GM23338 (cell line): ENCODE data around the gene ATP10A. TPM values are rescaled to one million over a fixed set of nuclear protein-coding genes. Genes with fewer than 3 reads are reported as not detected.

Experiments used
- ATAC-seq: fragments of 200-7000 bp; cut with Tn5 transposase; 3 replicates; pipeline ENCODE4 v1.9.1; 2020
- DNase-seq: peaks from one replicate; pipeline ENCODE4 v3.0.0-alpha.2; 2015; ENCODE audit warnings: low spot score
- H2AFZ ChIP-seq: fragments of 200-600 bp; sonication (generic); 2 replicates; pipeline ENCODE4 v1.8.0; 2016; ENCODE audit warnings: antibody characterized with exemption, mild to moderate bottlenecking, moderate library complexity
- H3F3A ChIP-seq: fragments of 200-600 bp; sonication (generic); replicated peaks from 2 replicates; pipeline ENCODE4 v1.8.0; 2017; ENCODE audit warnings: antibody characterized with exemption, mixed run types, low read depth
- H3K27ac ChIP-seq: fragments of 200-600 bp; sonication (generic); 2 replicates; pipeline ENCODE4 v1.6.1; 2016; ENCODE audit warnings: low read depth
- H3K27me3 ChIP-seq: fragments of 200-600 bp; sonication (generic); 2 replicates; pipeline ENCODE4 v1.8.0; 2016; ENCODE audit warnings: mild to moderate bottlenecking, mixed run types, moderate library complexity; ENCODE audit not compliant: insufficient read depth
- H3K36me3 ChIP-seq: fragments of 200-600 bp; sonication (generic); 2 replicates; pipeline ENCODE4 v1.8.0; 2016; ENCODE audit warnings: mild to moderate bottlenecking; ENCODE audit not compliant: insufficient read depth
- H3K4me1 ChIP-seq: fragments of 200-600 bp; sonication (generic); 2 replicates; pipeline ENCODE4 v1.8.0; 2016; ENCODE audit warnings: mild to moderate bottlenecking, moderate library complexity; ENCODE audit not compliant: insufficient read depth
- H3K4me2 ChIP-seq: fragments of 200-600 bp; sonication (generic); 2 replicates; pipeline ENCODE4 v1.7.1; 2017; ENCODE audit warnings: mixed run types
- H3K4me3 ChIP-seq: fragments of 200-600 bp; sonication (generic); 2 replicates; pipeline ENCODE4 v1.6.1; 2016; ENCODE audit warnings: mixed run types
- H3K79me2 ChIP-seq: fragments of 200-600 bp; sonication (generic); replicated peaks from 2 replicates; pipeline ENCODE4 v1.8.0; 2017; ENCODE audit warnings: mild to moderate bottlenecking; ENCODE audit not compliant: insufficient read depth
- H3K9me2 ChIP-seq: fragments of 200-600 bp; sonication (generic); 2 replicates; pipeline ENCODE4 v1.8.0; 2017; ENCODE audit not compliant: insufficient read depth
- H4K20me1 ChIP-seq: fragments of 200-600 bp; sonication (generic); replicated peaks from 2 replicates; pipeline ENCODE4 v1.8.0; 2017; ENCODE audit warnings: mild to moderate bottlenecking; ENCODE audit not compliant: insufficient read depth
- H3K27ac Mint-ChIP-seq: 2 replicates; pipeline ENCODE4 v1.8.0; 2020; ENCODE audit warnings: inconsistent platforms, mild to moderate bottlenecking, moderate library complexity, mixed read lengths
- H3K27me3 Mint-ChIP-seq: 3 replicates; pipeline ENCODE4 v1.8.0; 2022; ENCODE audit warnings: low read depth, mild to moderate bottlenecking, moderate library complexity, mixed read lengths, inconsistent platforms; ENCODE audit not compliant: insufficient read depth, poor library complexity
- H3K36me3 Mint-ChIP-seq: 3 replicates; pipeline ENCODE4 v1.8.0; 2021; ENCODE audit warnings: low read depth, mild to moderate bottlenecking, inconsistent platforms, moderate library complexity, mixed read lengths
- H3K4me1 Mint-ChIP-seq: 3 replicates; pipeline ENCODE4 v1.8.0; 2020; ENCODE audit warnings: mild to moderate bottlenecking, inconsistent platforms, mixed read lengths
- H3K4me3 Mint-ChIP-seq: 3 replicates; pipeline ENCODE4 v1.8.0; 2021; ENCODE audit warnings: moderate library complexity, mild to moderate bottlenecking, inconsistent platforms, mixed read lengths
- H3K9me3 Mint-ChIP-seq: 3 replicates; pipeline ENCODE4 v1.8.0; 2020; ENCODE audit warnings: moderate library complexity, mild to moderate bottlenecking, inconsistent platforms, mixed read lengths
- CREB1 ChIP-seq: fragments of 250-450 bp; sonication (Bioruptor Pico); IDR thresholded peaks from 2 replicates; pipeline ENCODE4 v1.5.0; 2020; ENCODE audit warnings: low read depth, mild to moderate bottlenecking, moderate library complexity
- CTCF ChIP-seq, 2 experiments: fragments of 200-600 bp in 1 of 2; sonication (generic) in 1 of 2; conservative IDR thresholded peaks; 2 replicates each; pipeline versions ENCODE4 v1.5.1 to v1.6.1; 2016 to 2017; ENCODE audit warnings: antibody characterized with exemption in 2 of 2, low read depth in 2 of 2, mild to moderate bottlenecking in 2 of 2, moderate library complexity in 1 of 2
- EZH2 ChIP-seq: fragments of 200-600 bp; sonication (generic); IDR thresholded peaks from one replicate; pipeline ENCODE4 v1.8.0; 2017; ENCODE audit warnings: antibody characterized with exemption, mild to moderate bottlenecking, low read depth; ENCODE audit not compliant: unreplicated experiment
- EZH2phosphoT487 ChIP-seq: fragments of 200-600 bp; sonication (generic); IDR thresholded peaks from one replicate; pipeline ENCODE4 v1.8.1; 2018; ENCODE audit warnings: antibody characterized with exemption; ENCODE audit not compliant: unreplicated experiment
- JUNB ChIP-seq: IDR thresholded peaks from one replicate; pipeline ENCODE4 v1.6.1; 2016; ENCODE audit warnings: antibody characterized with exemption; ENCODE audit not compliant: unreplicated experiment
- NANOG ChIP-seq: IDR thresholded peaks from 2 replicates; pipeline ENCODE4 v1.6.1; 2016; ENCODE audit warnings: antibody characterized with exemption, borderline replicate concordance
- POLR2AphosphoS5 ChIP-seq: IDR thresholded peaks from 2 replicates; pipeline ENCODE4 v1.6.1; 2016; ENCODE audit warnings: antibody characterized with exemption, low read depth
- STAT1 ChIP-seq: IDR thresholded peaks from one replicate; pipeline ENCODE4 v1.6.1; 2016; ENCODE audit warnings: antibody characterized with exemption; ENCODE audit not compliant: unreplicated experiment
- ZNF114 ChIP-seq: fragments of 250-450 bp; sonication (Bioruptor Pico); IDR thresholded peaks from 2 replicates; pipeline ENCODE4 v1.5.0; 2020; ENCODE audit warnings: mild to moderate bottlenecking, moderate library complexity
- ZNF331 ChIP-seq: fragments of 250-450 bp; sonication (Bioruptor Pico); IDR thresholded peaks from 2 replicates; pipeline ENCODE4 v1.5.0; 2020; ENCODE audit warnings: low read depth, mild to moderate bottlenecking, moderate library complexity
- ZNF462 ChIP-seq: fragments of 250-450 bp; sonication (Bioruptor Pico); IDR thresholded peaks from 2 replicates; pipeline ENCODE4 v1.5.0; 2020; ENCODE audit warnings: mild to moderate bottlenecking, moderate library complexity
- polyA plus RNA-seq: library from polyadenylated mRNA; unstranded; fragments of >200 nt; fragmentation: Nextera tagmentation; extraction: Ambion mirVana; gene quantifications from 2 replicates; pipeline ENCODE4 v1.2.1, GENCODE V29; 2016
- total RNA-seq: library from RNA; depleted of rRNA; stranded (reverse); fragments of >200 nt; shearing (Covaris generic); gene quantifications from 2 replicates; pipeline ENCODE4 v1.2.3, GENCODE V29; 2014
- TF ChIP-seq, protein P1 (sequence below): IDR thresholded peaks from 2 replicates; pipeline ENCODE4 v1.6.1; 2016; ENCODE audit warnings: antibody characterized with exemption

ATP10A gene
- total and polyA plus RNA-seq, 2 experiments from 2014 or later: 0.36 to 5.6 TPM

DNA sequence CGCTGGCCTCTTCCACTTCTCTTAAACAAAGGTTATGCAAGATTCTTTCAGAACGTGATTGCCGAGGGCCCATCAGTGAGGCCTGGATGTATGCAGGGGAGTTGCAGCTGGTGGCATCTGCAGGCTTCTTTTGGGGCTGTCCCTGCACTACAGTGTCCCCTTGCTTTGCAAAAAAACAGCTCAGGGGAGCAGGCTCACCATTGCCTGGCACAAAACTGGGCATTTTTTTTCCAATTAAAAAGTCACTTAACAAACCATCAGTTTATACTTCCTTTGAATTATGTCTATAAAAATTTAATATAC is 148.6 kb downstream of the ATP10A start:
- Histone ChIP-seq H3K4me3 (no peak overlapping the region), H3K4me2 (no peak overlapping the region), H2AFZ (no peak overlapping the region), H3K4me1 (no peaks in the 10 kb centered on the region), H3F3A (no peaks in the 10 kb centered on the region), H3K27ac (no peak overlapping the region), H3K9me2 (no peaks in the 10 kb centered on the region), H3K36me3 (no peaks in the 10 kb centered on the region), H3K27me3 (no peaks in the 10 kb centered on the region), H4K20me1 (no peaks in the 10 kb centered on the region), H3K79me2 (no peaks in the 10 kb centered on the region)
- no peak overlapping the region for H3K27ac Mint-ChIP-seq
- peaks cover 3% of the 10 kb centered on the region; the same call in 1 of the 3 replicates for H3K9me3 Mint-ChIP-seq
- DNase-seq (no peak), ATAC-seq (no peak)
- no peaks in the 10 kb centered on the region for H3K36me3 Mint-ChIP-seq
- 0 out of 3 replicates have a peak, but pooled peaks cover 2% of the 10 kb centered on the region for H3K4me1 Mint-ChIP-seq
- no peak overlapping the region for H3K4me3 Mint-ChIP-seq
- peaks cover 15% of the 10 kb centered on the region for H3K27me3 Mint-ChIP-seq
- TF ChIP-seq JUNB: no peak

DNA sequence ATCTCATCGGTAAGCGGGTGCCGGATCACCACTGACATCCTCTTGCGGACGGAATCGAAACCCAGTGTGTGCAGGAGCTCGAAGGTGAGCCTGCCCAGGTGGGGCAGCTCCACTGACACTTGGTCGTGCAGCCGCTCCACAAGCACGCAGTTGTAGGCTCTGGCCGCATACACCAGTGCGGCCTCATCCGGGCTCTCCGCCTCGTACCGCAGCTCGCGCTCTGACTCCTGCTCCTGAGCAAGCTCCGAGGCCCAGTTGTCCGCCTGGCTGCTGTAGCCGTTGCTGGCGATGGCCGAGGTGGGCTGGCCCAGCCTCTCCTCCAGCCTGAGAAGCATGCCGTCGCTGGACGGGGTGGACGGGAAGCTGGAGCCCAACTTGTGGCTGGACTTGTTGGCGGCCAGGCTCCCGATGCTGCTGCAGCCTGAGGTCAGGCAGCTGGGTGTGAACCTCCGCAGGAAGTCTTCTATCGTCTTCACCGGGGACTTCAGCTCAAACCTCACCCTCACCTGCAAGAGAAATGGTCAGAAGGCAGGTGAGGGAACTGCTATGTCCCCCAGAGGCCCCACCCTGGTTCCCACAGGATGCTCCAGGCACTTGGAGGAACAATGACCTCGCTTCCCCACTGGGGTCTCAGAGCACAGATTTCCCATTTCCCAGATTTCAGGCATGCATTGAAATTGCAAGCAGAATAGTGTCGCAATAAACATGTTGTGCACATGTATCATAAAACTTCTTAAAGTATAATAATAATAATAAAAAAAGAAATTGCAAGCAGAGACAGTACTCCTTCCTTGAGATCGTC is 149.2 kb downstream of the ATP10A start:
- Mint-ChIP-seq H3K27me3 (peaks cover 15% of the 10 kb centered on the region), H3K4me1 (0 out of 3 replicates have a peak, but pooled peaks cover 2% of the 10 kb centered on the region), H3K9me3 (peaks cover 3% of the 10 kb centered on the region; the same call in 1 of the 3 replicates), H3K4me3 (no peak overlapping the region), H3K27ac (no peak overlapping the region), H3K36me3 (no peaks in the 10 kb centered on the region)
- Histone ChIP-seq H3K4me3 (no peak overlapping the region), H3K4me1 (no peaks in the 10 kb centered on the region), H3F3A (no peaks in the 10 kb centered on the region), H3K27ac (no peak overlapping the region), H3K9me2 (no peaks in the 10 kb centered on the region), H3K4me2 (no peak overlapping the region), H3K27me3 (no peaks in the 10 kb centered on the region), H3K36me3 (no peaks in the 10 kb centered on the region), H4K20me1 (no peaks in the 10 kb centered on the region), H2AFZ (no peak overlapping the region), H3K79me2 (no peaks in the 10 kb centered on the region)
- DNase-seq (no peak), ATAC-seq (no peak)
- TF ChIP-seq, protein P1, sequence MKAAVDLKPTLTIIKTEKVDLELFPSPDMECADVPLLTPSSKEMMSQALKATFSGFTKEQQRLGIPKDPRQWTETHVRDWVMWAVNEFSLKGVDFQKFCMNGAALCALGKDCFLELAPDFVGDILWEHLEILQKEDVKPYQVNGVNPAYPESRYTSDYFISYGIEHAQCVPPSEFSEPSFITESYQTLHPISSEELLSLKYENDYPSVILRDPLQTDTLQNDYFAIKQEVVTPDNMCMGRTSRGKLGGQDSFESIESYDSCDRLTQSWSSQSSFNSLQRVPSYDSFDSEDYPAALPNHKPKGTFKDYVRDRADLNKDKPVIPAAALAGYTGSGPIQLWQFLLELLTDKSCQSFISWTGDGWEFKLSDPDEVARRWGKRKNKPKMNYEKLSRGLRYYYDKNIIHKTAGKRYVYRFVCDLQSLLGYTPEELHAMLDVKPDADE: no peak
- TF ChIP-seq CTCF (conservative IDR thresholded peaks at IDR 0.05; ENCODE audit: low read depth in 2 of 2): no peak
- TF ChIP-seq POLR2AphosphoS5: no peak
- TF ChIP-seq EZH2: no peak
- TF ChIP-seq NANOG: no peak
- TF ChIP-seq EZH2phosphoT487: no peak
- TF ChIP-seq STAT1: no peak
- TF ChIP-seq ZNF114 (CRISPR knock-in tag): no peak
- no peak for TF ChIP-seq CREB1 (CRISPR knock-in tag)
- TF ChIP-seq ZNF331: no peak
- TF ChIP-seq JUNB: no peak
- TF ChIP-seq ZNF462 (CRISPR knock-in tag): no peak
